ENCODE results near the gene PDSS2. TPM values are rescaled to one million over a fixed set of nuclear protein-coding genes. Genes with fewer than 3 reads are reported as not detected.

Gene PDSS2, protein sequence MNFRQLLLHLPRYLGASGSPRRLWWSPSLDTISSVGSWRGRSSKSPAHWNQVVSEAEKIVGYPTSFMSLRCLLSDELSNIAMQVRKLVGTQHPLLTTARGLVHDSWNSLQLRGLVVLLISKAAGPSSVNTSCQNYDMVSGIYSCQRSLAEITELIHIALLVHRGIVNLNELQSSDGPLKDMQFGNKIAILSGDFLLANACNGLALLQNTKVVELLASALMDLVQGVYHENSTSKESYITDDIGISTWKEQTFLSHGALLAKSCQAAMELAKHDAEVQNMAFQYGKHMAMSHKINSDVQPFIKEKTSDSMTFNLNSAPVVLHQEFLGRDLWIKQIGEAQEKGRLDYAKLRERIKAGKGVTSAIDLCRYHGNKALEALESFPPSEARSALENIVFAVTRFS
- total RNA-seq, result 10 to 100 TPM; 17.0 to 19.4 TPM
- polyA plus RNA-seq (ENCODE audit: insufficient read depth, low read depth, low replicate concordance), result 15.1 TPM
- long read RNA-seq, donor 1, partial matches to known transcripts, result 0 of 5 reads
- long read RNA-seq, donor 1, other reads (novel, unspliced or antisense), result 0 of 5 reads
- long read RNA-seq, donor 2, partial matches to known transcripts, result 0 of 1 reads
- long read RNA-seq, donor 2, other reads (novel, unspliced or antisense), result 0 of 1 reads

- TF ChIP-seq CTCF (IDR thresholded peaks at IDR 0.05) (peak; percentile 7 to 29 (median 16)), POLR2A (IDR thresholded peaks at IDR 0.05) (no peak)
- 0 to 1% methylated on average over 29 to 42 of the region's 46 CpGs for WGBS, 2 donors
- intact Hi-C loops (cut with DNase I; ENCODE audit: low total_unique reads), result no loop called here
Measured at GRCh38 chr6:107459283-107460082, at the start of gene PDSS2. Gene PDSS2 (minus strand): TSS chr6:107459564. CDS start chr6:107459285, 279 bp downstream.

GRCh38 chr6:107506145-107506544 is 46.8 kb upstream of the PDSS2 start:
- 80 to 82% methylated on average over 1 of the region's 1 CpG for WGBS, 2 donors

More at GRCh38 chr6:107459283-107460082, at the start of gene PDSS2:
- H3K4me1 ChIP-seq, result peaks cover 4% of the 10 kb centered on the region
- DNase-seq, result peak; percentile 100
- no peaks in the 10 kb centered on the region for H3K9me3 ChIP-seq
- peak within 1 kb of the TSS; percentile 71 to 88 for H3K27ac ChIP-seq
- H3K4me3 ChIP-seq, result peak within 1 kb of the TSS; percentile 85 to 97
- no peaks in the 10 kb centered on the region for H3K27me3 ChIP-seq
- no peaks in the 10 kb centered on the region for H3K36me3 ChIP-seq (ENCODE audit: low read depth, missing control alignments)

GRCh38 chr6:107504270-107505026 is 45.1 kb upstream of the PDSS2 start:
- H3K4me1 ChIP-seq, result peaks cover 2% of the 10 kb centered on the region
- intact Hi-C loops (cut with DNase I; ENCODE audit: low total_unique reads), result no loop called here
- H3K27me3 ChIP-seq, result no peaks in the 10 kb centered on the region
- H3K4me3 ChIP-seq, result no peak overlapping the region
- 76 to 82% methylated on average over 4 of the region's 4 CpGs for WGBS, 2 donors
- no peaks in the 10 kb centered on the region for H3K9me3 ChIP-seq
- H3K36me3 ChIP-seq (ENCODE audit: low read depth, missing control alignments), result no peaks in the 10 kb centered on the region
- no peak for DNase-seq
- TF ChIP-seq POLR2A (IDR thresholded peaks at IDR 0.05), result no peak
- no peak for TF ChIP-seq CTCF (IDR thresholded peaks at IDR 0.05)
- no peak overlapping the region for H3K27ac ChIP-seq

More at GRCh38 chr6:107506145-107506544, 46.8 kb upstream of the PDSS2 start:
- Histone ChIP-seq H3K4me1 (peaks cover 6% of the 10 kb centered on the region), H3K9me3 (no peaks in the 10 kb centered on the region), H3K27me3 (no peaks in the 10 kb centered on the region), H3K36me3 (ENCODE audit: low read depth, missing control alignments) (no peaks in the 10 kb centered on the region), H3K4me3 (no peak overlapping the region), H3K27ac (no peak overlapping the region)
- DNase-seq, result no peak
- intact Hi-C loops (cut with DNase I; ENCODE audit: low total_unique reads), result no loop called here
- no peak for TF ChIP-seq CTCF (IDR thresholded peaks at IDR 0.05)

GRCh38 chr6:107496892-107497684 is 37.7 kb upstream of the PDSS2 start:
- Histone ChIP-seq H3K4me3 (no peak overlapping the region), H3K9me3 (no peaks in the 10 kb centered on the region), H3K36me3 (ENCODE audit: low read depth, missing control alignments) (no peaks in the 10 kb centered on the region), H3K27ac (peak overlapping the region in 1 of 2 donors; percentile 1), H3K4me1 (peaks cover 42% of the 10 kb centered on the region), H3K27me3 (no peaks in the 10 kb centered on the region)
- TF ChIP-seq POLR2A (IDR thresholded peaks at IDR 0.05) (no peak), CTCF (IDR thresholded peaks at IDR 0.05) (no peak)
- intact Hi-C loops (cut with DNase I; ENCODE audit: low total_unique reads), result no loop called here
- DNase-seq, result no peak
- WGBS, 2 donors, result 91 to 97% methylated on average over 1 of the region's 1 CpG

All from testis (tissue), 5 donors.